Activated T-cell treated with anti-CD3 and anti-CD28 coated beads for 4 hours (primary cell): ENCODE measurements around the gene IQCE.
"Not testable (repeated sequence)": the region's sequence is repeated elsewhere in the genome, so short reads cannot be mapped to it uniquely, and the experiment has no call there.

Source experiments
- DNase-seq: peaks from one replicate; pipeline ENCODE4 v3.0.0-alpha.2; 2020

Gene IQCE

DNA sequence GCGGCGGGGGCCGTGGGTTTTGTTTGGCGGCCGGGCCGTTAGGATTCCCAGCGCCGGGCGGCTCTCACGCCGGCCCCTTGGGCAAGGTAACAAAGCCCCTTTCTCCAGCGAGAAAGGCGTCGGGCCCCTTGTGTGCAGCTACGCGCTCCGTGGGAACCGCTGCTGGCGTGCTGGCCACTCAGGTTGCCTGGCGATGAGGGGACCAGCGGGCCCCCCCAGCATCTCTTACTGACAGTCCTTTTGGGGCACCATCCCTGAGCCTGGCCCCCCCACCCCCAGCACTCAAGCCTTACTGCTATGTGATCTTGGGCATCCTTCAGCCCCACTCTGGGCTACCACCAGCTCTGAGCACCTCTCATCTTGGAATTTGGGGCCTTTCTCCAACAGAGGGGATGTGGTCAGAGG lies 37.4 kb upstream of the IQCE start:
- DNase-seq = no peak

DNA sequence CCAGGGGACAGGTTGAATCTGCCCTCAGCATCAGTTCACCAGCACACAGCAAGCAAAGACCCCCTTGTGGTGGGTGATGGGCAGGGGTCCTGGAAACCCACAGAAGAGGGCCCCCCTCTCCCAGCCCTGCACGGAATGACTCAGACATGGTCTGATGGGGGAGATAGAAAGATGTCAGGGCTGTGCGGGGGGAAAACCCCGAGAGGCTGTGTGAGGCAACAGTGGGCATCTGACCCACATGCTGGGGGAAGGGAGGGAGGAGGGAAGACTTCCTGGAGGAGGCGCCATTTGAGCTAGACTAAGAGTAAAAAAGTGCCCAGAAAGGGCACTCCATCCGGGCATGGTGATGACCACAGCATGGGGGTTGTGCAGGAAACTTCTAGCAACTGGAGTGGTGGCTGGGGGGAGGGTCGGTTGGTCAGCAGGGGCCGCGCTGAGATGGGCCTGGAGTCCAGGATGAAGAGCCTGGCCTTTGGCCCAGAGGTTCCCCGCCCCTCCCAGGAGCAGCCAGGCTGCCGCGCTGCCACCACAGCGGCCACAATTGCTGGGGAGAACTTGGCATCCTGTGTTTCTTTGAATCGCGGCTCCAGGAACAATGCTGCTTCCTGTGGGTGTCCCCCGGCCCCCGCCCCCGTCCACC lies 36.7 kb upstream of the IQCE start:
- DNase-seq = peak; percentile 62

DNA sequence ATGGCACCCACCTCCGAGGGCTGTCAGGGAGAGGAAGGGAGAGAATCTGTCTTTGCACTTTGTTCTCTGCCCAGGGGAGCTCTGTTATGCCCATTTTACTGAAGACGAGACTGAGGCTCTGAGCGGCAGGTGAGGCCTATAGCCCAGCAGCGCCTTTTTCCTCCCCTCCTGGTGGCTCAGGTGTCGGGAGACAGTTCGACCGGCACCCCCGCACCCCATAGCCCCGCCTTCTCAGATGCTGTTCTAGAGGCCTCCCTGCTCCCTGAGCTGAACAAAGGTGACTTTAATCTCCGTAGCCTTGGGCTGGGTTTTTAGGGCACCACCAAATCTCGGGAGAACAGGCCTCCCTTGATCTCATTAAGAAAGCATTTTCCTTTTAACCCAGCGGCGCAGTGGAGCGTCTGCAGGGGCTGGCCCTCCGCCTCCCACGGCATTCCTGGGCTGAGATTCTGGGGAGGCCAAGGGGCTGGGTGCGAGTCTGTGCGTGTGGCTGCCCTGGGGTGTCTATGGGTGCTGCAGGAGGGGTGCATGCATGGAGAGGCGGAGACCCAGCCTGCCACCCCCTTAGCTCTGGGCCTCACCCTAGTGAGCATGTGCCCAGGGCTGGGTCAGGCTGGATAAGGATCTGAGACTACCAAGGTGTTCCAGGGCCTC lies 35.9 kb upstream of the IQCE start:
- no peak for DNase-seq

DNA sequence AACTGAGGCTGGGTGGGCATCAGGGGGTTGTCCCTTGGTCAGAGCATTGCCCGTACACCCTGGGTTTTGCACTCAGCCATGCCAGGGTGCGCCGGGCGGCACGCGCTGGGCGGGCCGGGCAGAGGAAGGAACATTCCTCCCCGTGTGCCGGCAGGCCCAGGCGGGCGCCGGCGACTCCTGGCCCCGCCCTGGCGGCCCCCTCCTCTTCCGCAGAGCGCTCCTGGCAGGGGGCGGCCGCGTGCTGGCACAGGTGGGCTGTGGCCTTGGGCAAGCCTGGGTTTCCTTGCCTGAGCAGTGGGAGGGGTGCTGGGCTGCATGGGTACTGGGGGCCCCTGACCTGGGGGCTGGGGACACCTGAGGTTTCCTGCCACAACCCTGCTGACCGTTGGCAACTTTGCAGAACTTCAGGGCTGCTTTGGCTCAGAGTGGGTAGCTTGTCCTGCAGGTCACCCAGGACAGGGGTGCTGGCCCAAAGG lies 35.3 kb upstream of the IQCE start:
- DNase-seq = no peak

DNA sequence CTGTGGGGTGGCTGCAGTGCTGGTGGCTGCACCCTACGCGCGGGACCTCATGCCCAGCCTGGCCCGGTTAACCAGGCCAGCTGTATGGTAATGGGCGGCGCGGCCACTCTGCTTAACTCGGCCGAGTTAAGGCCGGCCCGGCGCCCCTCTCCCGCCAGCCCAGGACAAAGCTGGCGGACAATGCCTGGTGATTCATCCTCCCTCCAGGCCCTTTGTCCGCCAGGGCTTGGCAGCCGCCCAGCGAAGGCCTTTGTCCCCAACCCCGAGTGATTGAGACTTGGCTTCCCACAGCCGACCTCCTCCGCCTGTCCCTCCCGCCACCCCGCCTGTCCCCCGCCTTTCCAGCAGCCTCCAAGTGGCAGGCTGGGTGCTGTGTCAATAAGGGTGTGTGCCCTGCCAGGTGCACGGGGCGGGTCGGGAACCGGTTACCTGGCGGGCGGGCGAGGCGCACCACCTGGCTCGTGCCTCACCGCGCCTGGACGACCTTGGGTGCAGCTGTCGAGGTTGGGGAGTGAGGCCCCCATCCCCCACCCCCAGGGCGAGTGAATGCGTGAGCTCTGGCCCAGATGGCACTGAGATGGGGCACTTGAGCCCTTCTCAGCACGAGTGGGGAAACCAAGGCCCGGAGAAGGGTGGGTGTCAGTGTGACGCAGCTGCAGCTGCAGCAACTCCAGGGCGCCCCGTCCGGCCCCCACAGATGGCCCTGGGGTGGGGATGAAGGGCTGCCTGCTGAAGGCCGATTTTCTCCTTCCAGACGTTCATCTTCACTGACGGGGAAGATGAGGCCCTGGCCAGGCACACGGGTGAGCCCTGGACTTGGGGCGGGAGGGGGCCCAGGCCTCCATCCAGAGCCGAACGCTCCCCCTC lies 34.6 kb upstream of the IQCE start:
- DNase-seq = no peak

DNA sequence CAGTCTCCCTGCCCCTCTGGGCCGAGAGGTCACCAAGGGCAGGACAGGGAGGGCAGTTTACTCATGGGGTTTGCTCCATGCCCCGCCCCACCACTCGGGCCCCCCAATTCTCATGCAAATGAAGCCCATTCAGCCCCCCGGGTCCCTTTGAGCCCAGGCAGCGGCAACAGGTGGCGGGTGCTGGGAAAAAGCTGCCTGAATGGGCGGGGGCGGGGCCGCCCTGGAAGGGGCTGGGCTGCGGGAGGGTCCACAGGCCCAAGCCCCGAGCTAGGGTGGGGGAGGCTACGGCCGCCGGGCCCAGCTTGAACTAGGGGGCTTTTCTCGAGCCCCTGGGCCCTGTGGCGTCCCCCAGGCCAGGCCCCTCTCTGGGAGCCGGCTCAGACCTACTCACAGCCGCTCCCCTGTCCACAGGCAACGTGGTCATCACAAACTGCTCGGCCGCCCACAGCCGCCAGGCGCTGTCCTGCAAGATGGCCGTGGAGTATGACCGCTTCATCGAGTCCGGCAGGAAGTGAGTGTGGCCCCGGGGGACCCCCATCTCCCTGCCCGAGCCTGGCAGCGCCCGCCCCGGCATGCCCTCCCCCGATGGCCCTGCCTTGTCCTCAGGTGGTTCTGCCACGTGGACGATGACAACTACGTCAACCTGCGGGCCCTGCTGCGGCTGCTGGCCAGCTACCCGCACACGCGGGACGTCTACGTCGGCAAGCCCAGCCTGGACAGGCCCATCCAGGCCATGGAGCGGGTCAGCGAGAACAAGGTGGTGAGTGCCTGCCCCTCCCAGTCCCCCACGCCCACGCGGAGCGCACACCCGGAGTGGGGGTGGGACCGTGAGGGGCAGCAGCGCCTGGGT lies 33.7 kb upstream of the IQCE start:
- no peak for DNase-seq

DNA sequence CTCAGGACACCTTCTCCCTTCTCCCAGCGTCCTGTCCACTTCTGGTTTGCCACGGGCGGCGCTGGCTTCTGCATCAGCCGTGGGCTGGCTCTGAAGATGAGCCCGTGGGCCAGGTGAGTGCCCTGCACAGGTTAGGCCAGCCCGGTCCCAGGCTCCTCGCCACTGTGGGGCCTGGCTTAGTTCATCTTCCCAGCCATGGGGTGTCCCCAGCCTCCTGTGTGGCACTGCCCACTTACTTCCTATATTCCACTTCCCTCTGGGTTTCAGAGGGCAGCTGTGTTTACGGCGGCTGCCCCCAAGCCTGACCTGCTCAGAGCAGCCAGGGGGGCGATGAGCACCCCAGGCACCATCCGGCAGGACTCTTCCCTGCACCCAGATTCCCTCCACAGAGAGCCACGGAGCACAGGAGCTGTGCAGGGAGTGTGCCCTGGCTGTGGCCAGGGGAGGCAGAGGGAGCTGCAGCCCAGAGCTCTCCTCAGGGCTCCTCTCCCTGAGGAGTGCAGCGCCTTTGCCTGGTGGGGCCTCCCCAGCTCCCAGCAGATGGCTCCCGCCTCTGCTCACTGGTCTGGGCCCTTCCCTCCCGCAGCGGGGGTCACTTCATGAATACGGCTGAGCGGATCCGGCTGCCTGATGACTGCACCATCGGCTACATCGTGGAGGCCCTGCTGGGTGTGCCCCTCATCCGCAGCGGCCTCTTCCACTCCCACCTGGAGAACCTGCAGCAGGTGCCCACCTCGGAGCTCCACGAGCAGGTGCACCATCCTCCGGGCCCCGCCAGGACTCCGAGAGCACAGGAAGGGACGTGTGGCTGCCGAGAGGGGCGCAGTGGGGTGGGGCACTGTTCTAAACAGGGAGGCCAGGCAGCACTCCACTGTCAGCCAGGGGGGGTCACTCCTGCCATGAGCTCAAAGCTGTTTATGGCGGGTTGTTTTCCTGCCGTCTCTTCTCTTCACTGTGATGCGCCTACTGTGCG lies 32.8 kb upstream of the IQCE start:
- DNase-seq = no peak

DNA sequence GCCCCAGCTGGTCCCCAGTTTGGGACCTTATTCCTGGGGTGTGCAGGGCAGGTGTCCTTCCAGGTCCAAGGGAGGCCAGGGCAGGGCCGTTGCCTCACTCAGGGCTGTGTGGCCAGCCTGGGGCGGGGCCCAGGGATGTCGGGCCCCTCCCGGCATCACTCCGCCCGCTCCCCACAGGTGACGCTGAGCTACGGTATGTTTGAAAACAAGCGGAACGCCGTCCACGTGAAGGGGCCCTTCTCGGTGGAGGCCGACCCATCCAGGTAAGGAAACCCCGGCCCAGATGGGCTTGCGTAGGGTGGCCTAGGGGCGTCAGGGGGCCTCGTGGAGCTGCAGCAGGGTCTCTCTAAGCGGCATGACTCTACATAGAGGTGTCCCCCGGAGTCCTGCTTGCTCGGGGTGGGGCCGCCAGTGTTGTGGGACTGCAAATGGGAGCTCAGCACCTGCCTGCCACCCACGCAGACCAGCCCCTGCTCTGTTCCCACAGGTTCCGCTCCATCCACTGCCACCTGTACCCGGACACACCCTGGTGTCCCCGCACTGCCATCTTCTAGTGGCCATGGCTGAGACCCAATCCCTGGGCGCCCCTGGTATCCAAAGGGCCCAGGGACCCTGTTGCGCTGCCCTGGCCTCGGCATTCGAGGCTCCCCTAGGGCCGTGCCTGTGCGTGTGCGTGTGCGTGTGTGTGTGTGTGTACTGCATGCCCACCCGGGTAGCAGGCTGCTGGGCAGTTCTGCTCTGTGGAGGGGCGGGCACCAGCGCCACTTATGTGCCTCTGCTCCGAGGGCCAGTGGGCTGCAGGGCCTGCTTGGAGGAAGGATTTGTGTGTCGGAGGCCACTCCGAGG lies 31.9 kb upstream of the IQCE start:
- no peak for DNase-seq

DNA sequence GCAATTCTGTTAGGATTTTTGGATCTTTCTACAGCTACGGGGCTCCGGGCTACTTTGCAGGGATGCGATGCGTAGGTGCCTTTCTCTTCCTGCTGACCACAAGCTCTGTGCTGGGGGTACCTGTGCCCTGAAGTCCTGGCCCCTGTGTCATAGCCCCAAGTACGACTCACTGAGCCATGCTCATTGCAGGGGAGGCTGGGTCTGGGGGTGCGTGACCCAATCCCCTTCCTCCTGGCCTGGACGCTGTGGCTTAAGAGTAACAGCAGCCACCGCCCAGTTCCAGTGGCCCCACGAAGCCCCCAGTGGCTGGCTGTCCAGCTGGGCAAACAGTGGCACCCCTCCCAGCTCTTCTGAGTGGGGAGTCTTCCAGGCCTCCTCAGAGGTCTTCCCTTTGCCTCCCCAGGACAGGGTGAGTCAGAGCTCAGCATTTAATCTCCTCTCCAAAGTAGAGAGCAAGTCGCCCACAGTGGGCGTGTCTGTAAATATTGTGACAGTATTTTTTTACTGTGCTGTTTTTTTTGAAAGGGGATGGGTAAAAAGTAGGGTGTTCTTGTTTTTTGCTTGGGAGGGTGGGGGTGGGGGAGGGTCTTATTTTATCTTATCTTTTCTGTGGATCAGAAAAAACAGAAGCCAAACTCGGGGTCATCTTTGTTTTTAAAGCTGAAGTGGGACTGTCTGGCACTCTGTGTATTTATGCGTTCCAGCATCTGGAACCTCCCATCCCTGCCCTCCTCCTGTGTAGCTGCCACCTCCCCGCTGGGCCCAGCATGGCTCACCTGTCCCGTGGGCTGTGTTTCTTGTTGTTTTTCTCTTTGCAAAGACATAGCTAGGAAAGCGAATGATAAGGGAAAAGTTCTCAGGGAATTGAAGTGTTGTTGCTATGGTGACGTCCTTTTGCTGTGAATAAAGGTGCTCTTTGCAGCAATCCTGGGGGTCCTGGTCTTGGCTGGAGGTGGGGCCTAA lies 31.0 kb upstream of the IQCE start:
- DNase-seq = peak; percentile 61

DNA sequence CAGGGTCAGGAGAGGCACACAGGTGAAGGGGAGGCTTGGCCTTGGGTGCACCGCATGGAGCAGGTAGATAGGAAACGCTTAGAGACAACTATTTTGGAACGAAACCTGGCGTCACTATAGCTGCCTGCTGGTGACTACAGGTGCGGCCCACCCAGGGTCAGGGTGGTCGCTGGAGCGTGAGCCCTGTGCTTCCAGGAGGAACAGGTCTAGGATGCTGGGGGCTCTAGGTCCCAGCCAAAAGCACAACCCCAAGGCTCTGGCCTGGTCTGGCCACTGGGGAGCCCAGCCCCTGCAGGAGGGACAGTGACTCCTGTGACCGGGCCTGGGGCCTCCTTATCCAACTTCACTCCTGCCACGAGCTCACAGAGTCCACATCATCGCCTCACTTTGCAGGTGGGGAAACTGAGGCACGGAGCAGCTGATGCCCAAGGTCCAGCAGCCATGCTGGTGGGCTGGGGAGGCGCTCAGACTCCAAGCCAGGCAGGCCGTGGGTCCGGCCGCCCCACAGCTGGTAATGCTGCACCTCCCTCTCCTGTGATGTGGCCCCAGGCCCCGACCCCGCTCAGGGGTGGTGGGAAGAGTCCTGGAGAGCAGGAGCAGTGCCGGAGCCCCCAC lies 30.2 kb upstream of the IQCE start:
- no peak for DNase-seq

DNA sequence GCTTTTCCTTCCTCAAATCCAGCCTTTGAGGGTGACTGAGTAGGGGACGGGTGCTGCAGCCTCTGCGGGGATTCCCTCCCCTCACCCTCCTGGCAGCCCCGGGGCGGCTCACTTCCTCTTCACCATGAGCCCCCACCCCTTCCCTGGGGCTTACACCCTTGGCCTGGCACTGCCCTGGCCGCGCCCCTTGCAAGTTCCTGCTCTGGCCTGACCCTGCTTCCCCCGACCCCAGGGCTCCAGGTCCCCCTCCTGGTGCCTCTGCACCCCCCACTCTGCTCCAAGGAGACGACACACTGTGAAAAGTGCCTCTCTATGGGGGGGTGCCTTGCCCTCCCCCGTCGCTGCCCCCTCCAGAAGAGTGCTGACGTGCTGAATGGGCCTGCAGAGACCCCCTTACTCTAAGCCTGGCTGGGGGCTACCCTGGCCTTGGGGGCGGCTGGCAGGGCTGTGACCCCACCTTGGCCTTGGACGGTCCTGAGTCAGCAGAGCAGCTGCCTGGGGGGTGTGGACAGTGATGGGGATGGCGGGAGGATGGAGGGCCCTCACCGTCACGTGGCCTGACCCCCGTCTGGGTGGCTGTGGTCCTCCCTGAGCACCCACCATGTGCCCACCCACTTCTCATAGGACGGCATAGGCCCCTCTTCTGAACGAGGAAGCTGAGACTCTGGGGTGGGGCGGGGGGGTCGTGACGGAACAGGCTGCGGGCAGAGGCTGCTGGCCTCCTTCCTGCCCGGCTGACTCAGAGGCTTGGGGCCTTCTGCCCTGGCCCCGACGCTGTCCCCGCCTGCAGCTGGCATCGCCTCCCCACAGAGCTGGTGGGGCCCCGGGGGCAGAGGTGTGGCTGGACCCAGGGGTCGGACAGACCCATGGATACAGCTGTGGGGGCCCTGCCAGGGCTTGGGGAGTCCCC lies 29.4 kb upstream of the IQCE start:
- no peak for DNase-seq

DNA sequence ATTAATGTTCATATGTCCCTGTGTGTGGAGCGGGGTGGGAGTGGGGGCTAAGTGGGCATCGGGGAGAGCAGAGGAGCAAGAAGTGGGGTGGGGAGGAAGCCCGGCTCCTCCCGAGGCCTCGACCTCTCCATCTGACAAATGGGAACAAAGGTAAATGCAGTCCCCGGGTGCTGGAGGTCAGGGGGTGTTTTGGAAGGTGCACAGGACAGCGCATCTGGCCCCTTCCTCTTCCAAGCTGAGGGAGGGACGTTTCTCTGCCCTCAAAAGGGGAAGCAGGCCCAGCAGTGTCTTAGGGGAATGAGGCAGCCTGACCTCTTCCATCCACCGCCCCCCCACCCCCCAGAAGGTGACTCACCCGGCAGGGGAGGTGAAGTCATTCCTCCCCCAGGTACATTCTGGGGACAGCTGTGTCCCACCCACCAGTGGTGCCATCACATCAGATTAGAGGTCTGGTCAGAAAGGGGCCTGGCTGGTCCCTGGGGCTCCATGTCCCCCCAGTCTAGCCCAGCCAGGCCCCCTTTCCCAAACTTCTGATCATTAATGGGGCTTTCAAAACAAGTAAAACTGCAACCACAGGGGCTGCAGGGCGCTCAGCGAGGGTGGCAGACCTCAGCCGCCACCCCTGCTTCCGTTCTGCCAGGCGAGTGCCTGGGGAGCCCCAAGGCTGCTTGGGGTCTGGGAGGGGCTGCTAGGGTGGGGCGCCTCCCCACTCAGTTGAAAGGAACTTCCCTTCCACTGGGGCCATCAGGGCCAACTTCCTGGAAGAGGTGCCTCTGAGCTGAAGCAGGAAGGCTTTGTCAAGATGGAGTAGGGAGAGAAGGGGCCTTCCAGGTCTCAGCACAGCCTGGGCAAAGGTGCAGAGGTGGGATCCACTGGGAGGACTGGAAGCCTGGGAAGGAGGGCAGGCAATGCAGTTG lies 28.4 kb upstream of the IQCE start:
- DNase-seq = peak; percentile 64

DNA sequence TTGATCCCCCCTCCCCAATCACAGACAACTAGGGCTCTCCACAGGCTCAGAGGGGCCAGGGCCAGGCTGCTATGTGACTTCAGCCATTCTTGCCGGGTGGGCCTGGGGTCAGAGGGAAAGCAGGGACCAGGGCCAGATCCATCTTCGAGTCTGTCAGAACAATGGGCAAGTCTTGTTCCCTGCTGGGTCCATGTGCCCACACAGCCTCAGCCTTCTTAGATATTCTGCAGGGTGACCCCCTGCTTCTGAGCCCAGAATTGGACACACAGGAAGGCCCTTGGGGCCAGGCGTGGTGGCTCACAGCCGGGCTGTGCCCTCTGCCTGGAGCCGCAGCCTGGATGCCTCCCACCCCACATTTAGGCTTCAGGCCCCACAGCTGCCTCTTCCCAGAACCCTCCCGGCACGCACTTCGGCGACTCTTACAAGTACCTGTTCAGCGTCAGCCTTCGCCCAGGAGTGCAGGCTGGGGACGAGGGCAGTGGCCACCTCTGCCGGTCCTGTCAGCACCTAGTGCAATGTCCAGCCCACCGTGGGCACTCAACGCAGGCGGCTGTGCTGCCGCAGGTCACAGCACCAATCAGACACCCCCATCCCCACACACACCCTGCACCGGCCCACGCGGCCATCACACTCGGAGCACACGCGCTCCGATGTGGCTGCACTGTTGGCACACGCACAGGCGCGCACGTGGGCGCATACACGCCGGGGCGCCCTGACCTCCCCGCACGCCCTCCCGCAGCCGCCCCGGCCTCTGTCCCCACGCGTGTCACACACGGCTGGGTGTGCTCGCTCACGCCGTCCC lies 27.6 kb upstream of the IQCE start:
- DNase-seq = not testable (repeated sequence)

DNA sequence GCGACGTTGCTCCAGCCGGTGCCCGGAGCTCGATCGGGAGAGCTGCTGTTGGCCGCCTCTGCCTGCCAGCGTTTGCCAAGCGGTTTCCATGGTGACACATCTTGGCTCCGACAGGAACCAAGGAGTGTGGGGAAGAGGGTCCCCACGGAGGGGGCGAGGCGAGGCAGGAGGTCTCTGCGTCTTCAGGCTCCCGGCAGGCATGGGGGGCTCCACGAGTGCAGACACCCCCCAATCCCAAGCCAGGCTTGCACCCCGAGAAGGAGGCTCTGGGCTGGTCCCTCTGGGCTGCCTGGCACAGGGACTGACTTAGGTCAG lies 27.0 kb upstream of the IQCE start:
- not testable (repeated sequence) for DNase-seq

DNA sequence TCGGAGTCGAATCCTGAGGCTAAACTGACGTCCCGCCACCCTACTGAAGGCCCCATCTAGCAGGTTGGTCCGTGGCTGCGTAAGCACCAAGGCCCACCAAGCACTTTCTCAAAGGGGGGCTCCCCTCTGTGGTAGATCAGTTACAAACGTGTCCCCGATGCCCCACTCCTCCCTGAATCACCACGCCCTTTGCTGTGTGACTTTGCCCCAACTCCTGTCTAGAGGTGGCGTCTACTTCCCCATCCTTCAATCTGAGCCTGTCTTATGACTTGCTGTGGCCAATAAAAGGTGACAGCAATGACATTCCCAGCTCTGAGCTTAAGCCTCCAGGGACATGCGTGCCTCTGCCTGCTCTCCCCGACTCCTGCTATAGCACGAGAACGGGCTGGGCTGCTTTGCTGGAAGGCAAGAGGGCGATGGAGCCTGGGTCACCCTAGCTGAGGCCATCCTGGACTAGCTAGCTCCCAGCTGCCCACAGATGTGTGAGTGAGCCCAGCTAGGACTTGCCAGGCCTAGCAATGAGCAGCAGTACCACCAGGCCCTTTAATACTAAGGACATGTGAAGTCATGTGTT lies 26.5 kb upstream of the IQCE start:
- not testable (repeated sequence) for DNase-seq

DNA sequence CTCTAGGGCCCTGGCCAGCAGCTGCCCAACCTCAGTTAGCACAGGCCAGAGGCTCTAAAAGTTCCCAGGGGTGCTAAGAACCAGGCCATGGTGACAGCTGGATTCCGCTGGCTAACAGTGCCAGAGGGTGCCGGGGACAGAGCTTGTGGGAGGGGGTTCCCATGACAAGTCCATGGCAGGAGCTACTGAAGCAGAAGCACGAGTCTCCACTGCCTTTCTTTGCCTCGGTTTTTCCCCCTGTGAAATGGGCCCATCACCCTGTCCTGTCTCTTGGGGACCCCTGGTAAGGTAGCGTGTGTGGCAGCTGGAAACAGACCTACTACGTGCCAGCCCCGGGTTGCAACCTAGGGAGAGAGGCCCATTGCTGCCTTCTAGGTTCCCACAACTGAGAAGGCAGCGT lies 26.0 kb upstream of the IQCE start:
- DNase-seq = not testable (repeated sequence)
